Astrocyte (in vitro differentiated cells and primary cell): ENCODE results near the gene ELMO1.

Experiments used
- CTCF ChIP-seq: IDR thresholded peaks from 2 replicates; pipeline ENCODE4 v1.5.1; 2011; ENCODE audit warnings: low read depth, mild to moderate bottlenecking, inconsistent platforms, low read length, moderate library complexity; ENCODE audit not compliant: insufficient read depth
- EZH2 ChIP-seq: IDR thresholded peaks from 2 replicates; pipeline ENCODE4 v1.6.1; 2012; ENCODE audit warnings: mild to moderate bottlenecking, low read length, inconsistent platforms; ENCODE audit not compliant: insufficient read depth

DNA sequence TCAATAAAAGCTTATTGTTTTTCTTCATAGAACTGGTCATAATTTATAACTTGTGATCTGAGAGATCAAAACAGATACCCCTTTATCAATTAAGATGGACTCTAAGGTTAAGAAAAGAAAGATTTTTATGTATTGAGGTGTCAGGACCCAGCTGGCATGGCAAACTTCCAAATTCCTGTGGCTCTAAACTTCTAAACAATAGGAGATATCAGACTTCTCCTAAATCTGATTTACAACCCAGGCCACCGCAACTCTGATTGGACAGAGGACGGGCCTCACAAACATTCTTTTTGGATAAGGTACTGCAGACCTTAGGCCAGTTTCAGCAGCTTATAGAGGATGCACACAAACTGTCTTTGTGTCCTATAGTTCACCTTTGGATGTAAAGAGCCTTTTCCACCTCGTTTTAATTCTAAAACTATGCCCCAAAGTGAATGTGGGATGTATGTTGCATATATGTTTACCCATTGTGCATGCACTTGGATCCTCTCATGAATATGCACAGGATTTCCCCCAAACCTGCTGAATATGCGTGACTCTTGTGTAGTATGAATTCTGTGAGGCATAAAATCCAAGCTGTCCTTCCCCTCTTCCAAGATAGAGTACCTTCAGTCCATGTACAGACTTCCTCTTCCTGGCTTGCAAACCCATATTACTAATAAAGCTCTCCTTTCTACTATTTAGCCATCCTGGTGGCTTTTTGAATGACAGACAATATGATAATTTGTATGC lies 69.0 kb downstream of the ELMO1 start:
- no peak for TF ChIP-seq CTCF
- TF ChIP-seq EZH2, result no peak
